GM23338 (cell line): ENCODE data around the gene GPR39.

Experiments
- CREB1 ChIP-seq: fragments of 250-450 bp; sonication (Bioruptor Pico); IDR thresholded peaks from 2 replicates; pipeline ENCODE4 v1.5.0; 2020; ENCODE audit warnings: low read depth, mild to moderate bottlenecking, moderate library complexity
- EZH2 ChIP-seq: fragments of 200-600 bp; sonication (generic); IDR thresholded peaks from one replicate; pipeline ENCODE4 v1.8.0; 2017; ENCODE audit warnings: antibody characterized with exemption, mild to moderate bottlenecking, low read depth; ENCODE audit not compliant: unreplicated experiment
- EZH2phosphoT487 ChIP-seq: fragments of 200-600 bp; sonication (generic); IDR thresholded peaks from one replicate; pipeline ENCODE4 v1.8.1; 2018; ENCODE audit warnings: antibody characterized with exemption; ENCODE audit not compliant: unreplicated experiment
- JUNB ChIP-seq: IDR thresholded peaks from one replicate; pipeline ENCODE4 v1.6.1; 2016; ENCODE audit warnings: antibody characterized with exemption; ENCODE audit not compliant: unreplicated experiment
- POLR2AphosphoS5 ChIP-seq: IDR thresholded peaks from 2 replicates; pipeline ENCODE4 v1.6.1; 2016; ENCODE audit warnings: antibody characterized with exemption, low read depth
- REST ChIP-seq: IDR thresholded peaks from one replicate; pipeline ENCODE4 v1.6.1; 2018; ENCODE audit warnings: antibody characterized with exemption; ENCODE audit not compliant: unreplicated experiment
- STAT1 ChIP-seq: IDR thresholded peaks from one replicate; pipeline ENCODE4 v1.6.1; 2016; ENCODE audit warnings: antibody characterized with exemption; ENCODE audit not compliant: unreplicated experiment
- ZNF114 ChIP-seq: fragments of 250-450 bp; sonication (Bioruptor Pico); IDR thresholded peaks from 2 replicates; pipeline ENCODE4 v1.5.0; 2020; ENCODE audit warnings: mild to moderate bottlenecking, moderate library complexity
- ZNF331 ChIP-seq: fragments of 250-450 bp; sonication (Bioruptor Pico); IDR thresholded peaks from 2 replicates; pipeline ENCODE4 v1.5.0; 2020; ENCODE audit warnings: low read depth, mild to moderate bottlenecking, moderate library complexity
- TF ChIP-seq, protein P1 (sequence below), 2 experiments: fragments of 200-600 bp in 1 of 2; sonication (generic) in 1 of 2; conservative IDR thresholded peaks; 2 replicates each; pipeline versions ENCODE4 v1.5.1 to v1.6.1; 2016 to 2017; ENCODE audit warnings: antibody characterized with exemption in 2 of 2, low read depth in 2 of 2, mild to moderate bottlenecking in 2 of 2, moderate library complexity in 1 of 2
- TF ChIP-seq, protein P2 (sequence below): fragments of 250-450 bp; sonication (Bioruptor Pico); IDR thresholded peaks from 2 replicates; pipeline ENCODE4 v1.5.0; 2020; ENCODE audit warnings: mild to moderate bottlenecking, moderate library complexity
- TF ChIP-seq, protein P3 (sequence below): IDR thresholded peaks from 2 replicates; pipeline ENCODE4 v1.6.1; 2016; ENCODE audit warnings: antibody characterized with exemption

DNA sequence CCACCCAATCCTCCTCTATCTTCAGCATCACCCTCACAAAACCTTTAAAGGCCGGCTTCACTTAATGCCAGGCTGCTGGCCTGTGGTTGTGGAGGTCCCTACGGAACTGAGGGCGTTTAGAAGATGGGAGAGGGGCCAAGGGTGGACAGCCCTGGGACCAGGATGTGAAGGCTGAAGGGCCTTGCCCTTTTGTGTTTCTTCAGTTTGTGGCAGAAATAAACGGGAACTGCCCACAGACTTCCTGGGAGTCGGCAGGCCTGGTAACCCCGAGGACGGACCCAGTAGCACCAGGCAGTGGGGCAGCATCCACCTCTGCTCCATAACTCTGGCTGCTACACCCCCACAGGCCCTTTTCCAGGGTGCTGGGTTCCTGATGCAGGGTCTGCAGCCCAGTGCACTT is 202.1 kb downstream of the GPR39 start:
- no peak for TF ChIP-seq CREB1 (CRISPR knock-in tag)
- TF ChIP-seq, protein P1, sequence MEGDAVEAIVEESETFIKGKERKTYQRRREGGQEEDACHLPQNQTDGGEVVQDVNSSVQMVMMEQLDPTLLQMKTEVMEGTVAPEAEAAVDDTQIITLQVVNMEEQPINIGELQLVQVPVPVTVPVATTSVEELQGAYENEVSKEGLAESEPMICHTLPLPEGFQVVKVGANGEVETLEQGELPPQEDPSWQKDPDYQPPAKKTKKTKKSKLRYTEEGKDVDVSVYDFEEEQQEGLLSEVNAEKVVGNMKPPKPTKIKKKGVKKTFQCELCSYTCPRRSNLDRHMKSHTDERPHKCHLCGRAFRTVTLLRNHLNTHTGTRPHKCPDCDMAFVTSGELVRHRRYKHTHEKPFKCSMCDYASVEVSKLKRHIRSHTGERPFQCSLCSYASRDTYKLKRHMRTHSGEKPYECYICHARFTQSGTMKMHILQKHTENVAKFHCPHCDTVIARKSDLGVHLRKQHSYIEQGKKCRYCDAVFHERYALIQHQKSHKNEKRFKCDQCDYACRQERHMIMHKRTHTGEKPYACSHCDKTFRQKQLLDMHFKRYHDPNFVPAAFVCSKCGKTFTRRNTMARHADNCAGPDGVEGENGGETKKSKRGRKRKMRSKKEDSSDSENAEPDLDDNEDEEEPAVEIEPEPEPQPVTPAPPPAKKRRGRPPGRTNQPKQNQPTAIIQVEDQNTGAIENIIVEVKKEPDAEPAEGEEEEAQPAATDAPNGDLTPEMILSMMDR (conservative IDR thresholded peaks at IDR 0.05; ENCODE audit: low read depth in 2 of 2) = no peak
- TF ChIP-seq EZH2phosphoT487 = no peak
- no peak for TF ChIP-seq POLR2AphosphoS5
- no peak for TF ChIP-seq EZH2
- no peak for TF ChIP-seq STAT1
- no peak for TF ChIP-seq REST
- TF ChIP-seq JUNB = no peak
- TF ChIP-seq, protein P2, sequence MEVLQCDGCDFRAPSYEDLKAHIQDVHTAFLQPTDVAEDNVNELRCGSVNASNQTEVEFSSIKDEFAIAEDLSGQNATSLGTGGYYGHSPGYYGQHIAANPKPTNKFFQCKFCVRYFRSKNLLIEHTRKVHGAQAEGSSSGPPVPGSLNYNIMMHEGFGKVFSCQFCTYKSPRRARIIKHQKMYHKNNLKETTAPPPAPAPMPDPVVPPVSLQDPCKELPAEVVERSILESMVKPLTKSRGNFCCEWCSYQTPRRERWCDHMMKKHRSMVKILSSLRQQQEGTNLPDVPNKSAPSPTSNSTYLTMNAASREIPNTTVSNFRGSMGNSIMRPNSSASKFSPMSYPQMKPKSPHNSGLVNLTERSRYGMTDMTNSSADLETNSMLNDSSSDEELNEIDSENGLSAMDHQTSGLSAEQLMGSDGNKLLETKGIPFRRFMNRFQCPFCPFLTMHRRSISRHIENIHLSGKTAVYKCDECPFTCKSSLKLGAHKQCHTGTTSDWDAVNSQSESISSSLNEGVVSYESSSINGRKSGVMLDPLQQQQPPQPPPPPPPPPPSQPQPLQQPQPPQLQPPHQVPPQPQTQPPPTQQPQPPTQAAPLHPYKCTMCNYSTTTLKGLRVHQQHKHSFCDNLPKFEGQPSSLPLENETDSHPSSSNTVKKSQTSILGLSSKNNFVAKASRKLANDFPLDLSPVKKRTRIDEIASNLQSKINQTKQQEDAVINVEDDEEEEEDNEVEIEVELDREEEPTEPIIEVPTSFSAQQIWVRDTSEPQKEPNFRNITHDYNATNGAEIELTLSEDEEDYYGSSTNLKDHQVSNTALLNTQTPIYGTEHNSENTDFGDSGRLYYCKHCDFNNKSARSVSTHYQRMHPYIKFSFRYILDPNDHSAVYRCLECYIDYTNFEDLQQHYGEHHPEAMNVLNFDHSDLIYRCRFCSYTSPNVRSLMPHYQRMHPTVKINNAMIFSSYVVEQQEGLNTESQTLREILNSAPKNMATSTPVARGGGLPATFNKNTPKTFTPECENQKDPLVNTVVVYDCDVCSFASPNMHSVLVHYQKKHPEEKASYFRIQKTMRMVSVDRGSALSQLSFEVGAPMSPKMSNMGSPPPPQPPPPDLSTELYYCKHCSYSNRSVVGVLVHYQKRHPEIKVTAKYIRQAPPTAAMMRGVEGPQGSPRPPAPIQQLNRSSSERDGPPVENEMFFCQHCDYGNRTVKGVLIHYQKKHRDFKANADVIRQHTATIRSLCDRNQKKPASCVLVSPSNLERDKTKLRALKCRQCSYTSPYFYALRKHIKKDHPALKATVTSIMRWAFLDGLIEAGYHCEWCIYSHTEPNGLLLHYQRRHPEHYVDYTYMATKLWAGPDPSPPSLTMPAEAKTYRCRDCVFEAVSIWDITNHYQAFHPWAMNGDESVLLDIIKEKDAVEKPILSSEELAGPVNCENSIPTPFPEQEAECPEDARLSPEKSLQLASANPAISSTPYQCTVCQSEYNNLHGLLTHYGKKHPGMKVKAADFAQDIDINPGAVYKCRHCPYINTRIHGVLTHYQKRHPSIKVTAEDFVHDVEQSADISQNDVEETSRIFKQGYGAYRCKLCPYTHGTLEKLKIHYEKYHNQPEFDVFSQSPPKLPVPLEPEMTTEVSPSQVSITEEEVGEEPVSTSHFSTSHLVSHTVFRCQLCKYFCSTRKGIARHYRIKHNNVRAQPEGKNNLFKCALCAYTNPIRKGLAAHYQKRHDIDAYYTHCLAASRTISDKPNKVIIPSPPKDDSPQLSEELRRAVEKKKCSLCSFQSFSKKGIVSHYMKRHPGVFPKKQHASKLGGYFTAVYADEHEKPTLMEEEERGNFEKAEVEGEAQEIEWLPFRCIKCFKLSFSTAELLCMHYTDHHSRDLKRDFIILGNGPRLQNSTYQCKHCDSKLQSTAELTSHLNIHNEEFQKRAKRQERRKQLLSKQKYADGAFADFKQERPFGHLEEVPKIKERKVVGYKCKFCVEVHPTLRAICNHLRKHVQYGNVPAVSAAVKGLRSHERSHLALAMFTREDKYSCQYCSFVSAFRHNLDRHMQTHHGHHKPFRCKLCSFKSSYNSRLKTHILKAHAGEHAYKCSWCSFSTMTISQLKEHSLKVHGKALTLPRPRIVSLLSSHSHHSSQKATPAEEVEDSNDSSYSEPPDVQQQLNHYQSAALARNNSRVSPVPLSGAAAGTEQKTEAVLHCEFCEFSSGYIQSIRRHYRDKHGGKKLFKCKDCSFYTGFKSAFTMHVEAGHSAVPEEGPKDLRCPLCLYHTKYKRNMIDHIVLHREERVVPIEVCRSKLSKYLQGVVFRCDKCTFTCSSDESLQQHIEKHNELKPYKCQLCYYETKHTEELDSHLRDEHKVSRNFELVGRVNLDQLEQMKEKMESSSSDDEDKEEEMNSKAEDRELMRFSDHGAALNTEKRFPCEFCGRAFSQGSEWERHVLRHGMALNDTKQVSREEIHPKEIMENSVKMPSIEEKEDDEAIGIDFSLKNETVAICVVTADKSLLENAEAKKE = no peak
- TF ChIP-seq ZNF331 (CRISPR knock-in tag) = no peak
- TF ChIP-seq, protein P3, sequence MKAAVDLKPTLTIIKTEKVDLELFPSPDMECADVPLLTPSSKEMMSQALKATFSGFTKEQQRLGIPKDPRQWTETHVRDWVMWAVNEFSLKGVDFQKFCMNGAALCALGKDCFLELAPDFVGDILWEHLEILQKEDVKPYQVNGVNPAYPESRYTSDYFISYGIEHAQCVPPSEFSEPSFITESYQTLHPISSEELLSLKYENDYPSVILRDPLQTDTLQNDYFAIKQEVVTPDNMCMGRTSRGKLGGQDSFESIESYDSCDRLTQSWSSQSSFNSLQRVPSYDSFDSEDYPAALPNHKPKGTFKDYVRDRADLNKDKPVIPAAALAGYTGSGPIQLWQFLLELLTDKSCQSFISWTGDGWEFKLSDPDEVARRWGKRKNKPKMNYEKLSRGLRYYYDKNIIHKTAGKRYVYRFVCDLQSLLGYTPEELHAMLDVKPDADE = no peak
- TF ChIP-seq ZNF114 (CRISPR knock-in tag) = no peak
